GM15510 (cell line): Measurements from ENCODE around the gene PCCA.

Experiments
- POLR2A ChIP-seq: IDR thresholded peaks from 3 replicates; pipeline ENCODE4 v1.6.1; 2011; ENCODE audit warnings: borderline replicate concordance; ENCODE audit not compliant: insufficient read length; ENCODE audit errors: extremely low read depth

Gene PCCA

GRCh38 chr13:100522618-100523309 lies 433.9 kb downstream of the PCCA start:
- no peak for TF ChIP-seq POLR2A

DNA sequence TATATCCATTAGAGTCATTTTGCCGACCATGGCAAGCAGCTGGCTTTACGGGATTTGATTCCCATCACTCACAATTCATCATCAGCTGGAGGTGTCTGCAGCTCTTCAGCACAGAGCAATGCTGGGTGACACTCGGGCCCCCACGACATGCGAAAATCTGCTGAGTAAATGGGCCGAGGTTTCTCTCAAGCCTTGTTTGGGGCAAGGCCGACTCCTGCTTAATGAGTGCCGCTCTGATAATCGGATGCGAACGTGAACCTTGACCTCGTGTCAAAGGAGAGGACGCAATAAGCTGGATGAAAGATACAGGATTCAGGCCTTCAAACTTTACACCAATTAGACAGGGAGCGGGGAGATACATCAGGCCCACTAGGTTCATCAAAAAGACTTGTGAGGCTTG lies 434.5 kb downstream of the PCCA start:
- TF ChIP-seq POLR2A, result no peak

- TF ChIP-seq POLR2A, result no peak
These were observed 435.1 kb downstream of the PCCA start for GRCh38 chr13:100523981-100524386.

DNA sequence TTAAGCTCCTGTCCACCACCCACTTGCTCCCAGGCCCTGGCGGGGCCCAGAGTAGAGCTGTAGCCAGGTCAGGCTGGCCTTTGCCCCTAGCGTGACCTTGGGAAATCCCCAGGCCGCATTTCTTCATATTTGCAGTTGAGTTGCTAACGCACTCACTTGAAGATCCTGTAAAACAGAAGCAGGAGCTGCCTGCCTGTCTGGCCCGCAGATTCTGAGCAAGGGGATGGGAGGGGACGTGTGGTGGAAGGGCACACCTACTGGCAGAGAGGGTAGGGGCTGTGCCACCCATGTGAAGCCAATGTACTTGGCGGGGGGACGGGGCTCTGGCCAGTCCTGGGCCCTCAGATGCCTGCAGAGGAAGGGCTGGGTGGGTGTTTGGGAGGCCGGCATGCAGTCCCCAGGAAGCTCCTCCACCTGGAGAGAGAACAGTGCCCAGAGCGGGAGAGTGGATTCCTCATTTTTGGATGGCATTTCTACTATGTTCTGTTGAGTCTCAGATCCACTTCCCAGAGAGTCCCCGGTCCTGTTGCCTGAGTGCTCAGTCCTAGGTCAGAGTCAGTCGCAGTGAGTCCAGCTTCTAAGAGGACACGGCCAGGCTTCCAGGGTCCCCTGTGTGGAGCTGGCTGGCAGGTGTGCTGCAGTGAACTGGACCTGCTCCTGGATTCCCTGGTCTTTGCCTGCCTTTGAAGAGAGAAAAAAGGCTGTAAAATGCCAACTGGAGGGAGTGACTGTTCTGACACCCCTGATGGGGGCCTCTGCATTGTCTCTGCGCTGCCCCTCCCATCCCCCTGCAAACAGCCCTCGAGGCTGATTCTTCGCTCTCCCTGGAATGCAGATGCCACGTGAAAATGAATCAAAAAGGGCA lies 436.8 kb downstream of the PCCA start:
- no peak for TF ChIP-seq POLR2A

GRCh38 chr13:100526318-100527000 lies 437.6 kb downstream of the PCCA start:
- no peak for TF ChIP-seq POLR2A

DNA sequence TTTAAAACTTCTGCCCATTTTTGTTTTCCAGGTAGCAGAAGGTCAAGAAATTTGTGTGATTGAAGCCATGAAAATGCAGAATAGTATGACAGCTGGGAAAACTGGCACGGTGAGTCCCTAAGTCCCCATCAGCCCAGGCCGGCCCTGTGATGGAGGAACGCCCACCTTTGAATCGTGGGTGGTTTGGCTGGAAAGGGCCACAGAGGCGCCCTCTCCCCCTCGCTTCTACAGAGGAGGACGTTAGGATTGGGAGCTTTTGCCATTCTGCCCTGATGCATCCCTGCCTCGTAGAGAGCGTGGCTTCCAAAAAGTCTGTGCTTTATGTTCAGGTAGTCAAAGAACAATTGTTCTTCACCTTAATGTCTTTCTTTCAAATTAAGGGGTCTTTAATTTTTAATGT lies 438.8 kb downstream of the PCCA start:
- no peak for TF ChIP-seq POLR2A

GRCh38 chr13:100528353-100528752 lies 439.5 kb downstream of the PCCA start:
- TF ChIP-seq POLR2A, result no peak

GRCh38 chr13:100528820-100529219 lies 439.9 kb downstream of the PCCA start:
- no peak for TF ChIP-seq POLR2A

GRCh38 chr13:100529666-100530377 lies 440.9 kb downstream of the PCCA start:
- TF ChIP-seq POLR2A, result no peak

DNA sequence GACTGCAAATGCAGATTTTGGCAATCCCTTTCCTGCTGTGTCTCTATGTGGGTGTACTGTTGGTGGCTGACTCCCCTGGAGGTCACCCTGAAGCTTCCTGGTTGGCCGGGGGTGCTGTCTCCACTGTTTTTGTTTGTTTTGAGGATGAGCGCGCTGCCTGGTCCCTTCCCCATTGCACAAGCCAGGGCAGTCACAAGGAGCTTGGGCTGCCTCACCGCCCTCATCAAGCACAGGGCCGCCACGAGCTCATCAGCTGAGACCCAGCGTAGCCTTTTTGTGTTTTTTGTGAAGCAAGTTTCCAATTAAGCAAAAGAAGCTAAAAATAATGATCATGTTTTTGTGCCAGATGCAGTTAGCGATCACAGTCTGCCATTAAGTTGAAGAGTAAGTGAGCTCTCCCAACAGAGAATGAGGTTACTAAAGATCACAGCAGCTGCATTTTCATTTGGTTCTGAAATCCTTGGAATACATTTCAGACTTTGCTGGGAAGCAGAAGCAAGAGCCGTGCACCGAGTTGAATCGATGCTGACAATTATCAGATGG lies 441.8 kb downstream of the PCCA start:
- TF ChIP-seq POLR2A, result no peak

GRCh38 chr13:100532090-100532766 lies 443.3 kb downstream of the PCCA start:
- no peak for TF ChIP-seq POLR2A

DNA sequence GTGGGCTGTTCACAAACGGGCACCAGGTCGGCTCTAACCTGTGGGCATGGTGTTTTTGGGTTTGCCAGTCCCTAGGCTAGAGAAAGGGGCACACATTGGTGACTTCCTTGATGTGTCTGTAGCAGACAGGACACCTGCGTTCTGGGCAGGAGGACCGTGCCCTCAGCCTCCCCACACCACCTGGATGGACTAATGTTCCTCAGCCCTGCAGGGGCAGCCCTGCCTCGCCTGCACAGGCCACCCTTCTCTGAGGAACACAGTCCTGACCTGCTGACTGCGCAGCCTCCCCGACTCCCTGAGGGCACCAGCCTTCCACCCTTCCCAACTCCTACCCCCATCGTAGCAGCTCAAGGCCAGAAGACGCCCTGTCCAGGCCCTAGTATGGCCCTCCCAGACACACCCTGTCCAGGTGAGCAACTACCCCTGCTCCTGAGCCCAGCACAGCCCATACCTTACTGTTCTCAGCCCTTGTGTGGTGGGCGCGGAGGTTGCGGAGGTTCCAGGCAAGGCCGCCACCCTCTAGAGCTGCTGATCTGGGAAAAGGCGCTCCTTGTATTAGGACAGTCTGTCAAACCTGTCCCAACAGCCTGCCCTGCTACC lies 444.0 kb downstream of the PCCA start:
- TF ChIP-seq POLR2A, result no peak

- TF ChIP-seq POLR2A, result no peak
These were observed 444.7 kb downstream of the PCCA start for GRCh38 chr13:100533588-100534041.
